Smooth muscle cell (in vitro differentiated cells): ENCODE data around the gene MORC4. TPM values are rescaled to one million over a fixed set of nuclear protein-coding genes. Genes with fewer than 3 reads are reported as not detected.

Experiments used
- DNase-seq: peaks from one replicate; lab custom pipeline; 2025; ENCODE audit not compliant: unreplicated experiment; lab: John Stamatoyannopoulos, UW
- H2AFZ ChIP-seq: fragments of 200-600 bp; sonication (generic); 2 replicates; pipeline ENCODE4 v1.6.0; 2016; ENCODE audit warnings: antibody characterized with exemption, low read depth, mild to moderate bottlenecking
- H3F3A ChIP-seq: fragments of 200-600 bp; sonication (generic); 2 replicates; pipeline ENCODE4 v1.6.0; 2017; ENCODE audit warnings: antibody characterized with exemption, low read depth
- H3K27ac ChIP-seq: fragments of 200-600 bp; sonication (generic); 2 replicates; pipeline ENCODE4 v1.5.1; 2016; ENCODE audit warnings: low read depth, mild to moderate bottlenecking
- H3K27me3 ChIP-seq: fragments of 200-600 bp; sonication (generic); 2 replicates; pipeline ENCODE4 v1.6.1; 2016; ENCODE audit warnings: low read depth, mild to moderate bottlenecking
- H3K36me3 ChIP-seq: fragments of 200-600 bp; sonication (generic); 2 replicates; pipeline ENCODE4 v1.5.1; 2016; ENCODE audit warnings: low read depth
- H3K4me1 ChIP-seq: fragments of 200-600 bp; sonication (generic); 2 replicates; pipeline ENCODE4 v1.5.1; 2016; ENCODE audit warnings: low read depth
- H3K4me2 ChIP-seq: fragments of 200-600 bp; sonication (generic); 2 replicates; pipeline ENCODE4 v1.6.0; 2016; ENCODE audit warnings: mild to moderate bottlenecking
- H3K4me3 ChIP-seq: fragments of 200-600 bp; sonication (generic); 2 replicates; pipeline ENCODE4 v1.5.1; 2016; ENCODE audit warnings: mild to moderate bottlenecking
- H3K79me2 ChIP-seq: fragments of 200-600 bp; sonication (generic); 2 replicates; pipeline ENCODE4 v1.6.0; 2016; ENCODE audit warnings: low read depth, mild to moderate bottlenecking
- H3K9ac ChIP-seq: fragments of 200-600 bp; sonication (generic); 2 replicates; pipeline ENCODE4 v1.6.0; 2016; ENCODE audit warnings: low read depth
- H3K9me3 ChIP-seq: fragments of 200-600 bp; sonication (generic); replicated peaks from 2 replicates; pipeline ENCODE4 v1.5.1; 2016; ENCODE audit warnings: low read depth
- H4K20me1 ChIP-seq: fragments of 200-600 bp; sonication (generic); 2 replicates; pipeline ENCODE4 v1.6.0; 2016; ENCODE audit warnings: low read depth
- CTCF ChIP-seq: fragments of 200-600 bp; sonication (generic); IDR thresholded peaks from 2 replicates; pipeline ENCODE4 v1.5.1; 2017; ENCODE audit warnings: borderline replicate concordance, mild to moderate bottlenecking, antibody characterized with exemption; ENCODE audit not compliant: insufficient read depth, poor library complexity, severe bottlenecking
- WGBS: methylation state at CpG from one replicate; pipeline ENCODE4 v1.1.7; 2016; ENCODE audit warnings: low lambda C conversion rate; 5-methylcytosine and 5-hydroxymethylcytosine counted together
- polyA plus RNA-seq: library from polyadenylated mRNA; unstranded; fragments of >200 nt; fragmentation: Nextera tagmentation; extraction: Ambion mirVana; gene quantifications from 2 replicates; pipeline ENCODE4 v1.2.1, GENCODE V29; 2016
- total RNA-seq: library from RNA; depleted of rRNA; stranded (reverse); fragments of >200 nt; gene quantifications from 2 replicates; pipeline ENCODE4 v1.2.3, GENCODE V29; 2014

MORC4 gene
- total and polyA plus RNA-seq, 2 experiments from 2014 or later = 27.1 to 33.8 TPM

DNA sequence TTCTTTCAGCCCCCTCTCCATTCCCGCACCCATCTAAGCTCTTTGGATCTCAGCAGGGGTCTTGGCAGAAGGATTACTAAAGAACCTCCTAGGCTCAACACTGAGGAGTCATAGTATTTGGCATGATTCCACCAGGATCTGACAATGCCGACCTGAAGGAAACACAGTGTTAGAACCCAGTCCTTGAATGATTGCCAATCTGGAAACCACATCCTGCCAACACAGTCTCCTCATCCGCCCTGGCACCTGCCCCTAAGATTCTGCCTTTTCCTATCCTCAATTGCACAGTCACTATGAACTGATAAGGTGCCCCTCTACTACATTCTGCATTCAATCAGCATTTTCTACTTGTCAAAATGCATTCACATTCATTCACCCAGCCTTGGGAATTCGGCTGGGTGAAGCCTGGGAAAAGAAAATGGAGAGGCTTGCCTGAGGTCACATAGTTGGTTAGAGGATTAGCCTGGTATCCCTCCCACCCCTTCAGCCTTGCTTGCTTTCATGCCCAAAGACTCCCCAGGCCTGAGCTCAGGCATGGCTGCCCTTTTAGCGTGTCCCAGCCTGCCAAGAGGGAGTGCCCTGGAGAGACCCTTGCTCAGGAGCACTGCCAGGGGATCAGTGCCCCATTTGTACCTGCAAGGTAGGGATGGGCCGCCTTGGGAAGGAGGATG, 82.0 kb downstream of the MORC4 start:
- H3K36me3 ChIP-seq = no peaks in the 10 kb centered on the region
- H3K4me3 ChIP-seq = no peak overlapping the region
- H2AFZ ChIP-seq = no peak overlapping the region
- H3K4me2 ChIP-seq = no peak overlapping the region
- no peak overlapping the region for H3K27ac ChIP-seq
- no peaks in the 10 kb centered on the region for H3K79me2 ChIP-seq
- no peaks in the 10 kb centered on the region for H3F3A ChIP-seq
- H3K4me1 ChIP-seq = peaks cover 5% of the 10 kb centered on the region
- H3K27me3 ChIP-seq = no peaks in the 10 kb centered on the region
- TF ChIP-seq CTCF = no peak
- H4K20me1 ChIP-seq = no peaks in the 10 kb centered on the region
- H3K9me3 ChIP-seq = no peaks in the 10 kb centered on the region
- 57% methylated on average over 6 of the region's 6 CpGs for WGBS
- no peak overlapping the region for H3K9ac ChIP-seq
- DNase-seq = no peak

- no peak for DNase-seq
- no peaks in the 10 kb centered on the region for H3K79me2 ChIP-seq
- no peaks in the 10 kb centered on the region for H3K27me3 ChIP-seq
- H3K4me3 ChIP-seq = no peak overlapping the region
- H3K4me1 ChIP-seq = no peaks in the 10 kb centered on the region
- no peak overlapping the region for H3K4me2 ChIP-seq
- no peak overlapping the region for H3K9ac ChIP-seq
- H3K36me3 ChIP-seq = no peaks in the 10 kb centered on the region
- no peak overlapping the region for H3K27ac ChIP-seq
- H3K9me3 ChIP-seq = no peaks in the 10 kb centered on the region
- no peaks in the 10 kb centered on the region for H3F3A ChIP-seq
- WGBS = 65% methylated on average over 2 of the region's 2 CpGs
- no peak overlapping the region for H2AFZ ChIP-seq
- no peak for TF ChIP-seq CTCF
- H4K20me1 ChIP-seq = no peaks in the 10 kb centered on the region
These were observed 87.1 kb downstream of the MORC4 start for GRCh38 chrX:106912864-106913263.

DNA sequence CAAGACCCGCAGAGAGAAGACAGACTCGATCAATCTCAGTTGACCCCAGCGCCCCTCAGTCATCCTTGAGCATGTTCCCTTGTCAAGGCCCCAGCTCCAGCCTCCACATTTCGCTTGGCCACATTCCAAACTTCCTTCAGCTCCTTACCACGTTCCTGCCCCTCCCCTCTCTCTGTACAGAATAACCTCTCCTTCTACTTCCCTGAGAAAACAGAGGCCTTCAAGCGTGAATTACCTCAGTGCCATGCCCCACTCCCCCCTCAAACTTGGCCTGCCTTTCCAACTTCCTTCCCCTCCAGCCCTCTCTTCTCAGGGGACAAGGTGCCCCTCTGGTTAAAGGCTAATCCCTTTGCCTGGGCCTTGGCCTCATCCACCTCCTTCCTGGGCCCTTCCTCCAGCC, 93.7 kb downstream of the MORC4 start:
- Histone ChIP-seq H3K27me3 (no peaks in the 10 kb centered on the region), H3K4me2 (no peak overlapping the region), H3K79me2 (no peaks in the 10 kb centered on the region)

More for the DNA sequence above, 93.7 kb downstream of the MORC4 start:
- WGBS = 67% methylated on average over 6 of the region's 6 CpGs
- TF ChIP-seq CTCF = no peak
- no peaks in the 10 kb centered on the region for H3K36me3 ChIP-seq
- H3K9ac ChIP-seq = no peak overlapping the region
- no peaks in the 10 kb centered on the region for H3K4me1 ChIP-seq
- no peak overlapping the region for H3K27ac ChIP-seq
- H3F3A ChIP-seq = no peaks in the 10 kb centered on the region
- no peaks in the 10 kb centered on the region for H4K20me1 ChIP-seq
- H3K9me3 ChIP-seq = no peaks in the 10 kb centered on the region
- no peak for DNase-seq
- H3K4me3 ChIP-seq = no peak overlapping the region
- no peak overlapping the region for H2AFZ ChIP-seq
